B cell (primary cell): ENCODE results near the gene RASGRF2.

Experiments
- CTCF ChIP-seq: fragments of 200-600 bp; IDR thresholded peaks from one replicate; pipeline ENCODE4 v1.8.0; 2022; ENCODE audit warnings: antibody characterized with exemption, mild to moderate bottlenecking
- EZH2 ChIP-seq: IDR thresholded peaks from 2 replicates; pipeline ENCODE4 v1.6.1; 2012; ENCODE audit warnings: borderline replicate concordance, low read depth, mild to moderate bottlenecking, moderate library complexity, low read length; ENCODE audit not compliant: insufficient read depth, poor library complexity, severe bottlenecking

- TF ChIP-seq EZH2 (no peak), CTCF (no peak)
Measured at GRCh38 chr5:81023261-81023970, 63.3 kb downstream of the RASGRF2 start.
